Endothelial cell of umbilical vein (primary cell): Measurements from ENCODE around the gene SIGLEC8. TPM values are rescaled to one million over a fixed set of nuclear protein-coding genes. Genes with fewer than 3 reads are reported as not detected.

Source experiments
- Bru-seq: library from RNA; stranded (reverse); fragments of 400-500 nt; gene quantifications from one replicate; lab custom pipeline; 2021; lab: Mats Ljungman, UMichigan
- BruChase-seq, 2 experiments: library from RNA; stranded (reverse); fragments of 400-500 nt; gene quantifications; one replicate each; lab custom pipeline; 2021; lab: Mats Ljungman, UMichigan
- BruUV-seq: library from RNA; stranded (reverse); fragments of 400-500 nt; replicated peaks from 2 replicates; lab custom pipeline; 2021; lab: Mats Ljungman, UMichigan
- CTCF ChIA-PET: fragments of 300-600, 350-600 bp; sonication (Branson Sonifier 250); formaldehyde crosslinking; loops from one replicate; lab custom pipeline; 2021; ENCODE audit warnings: antibody characterized with exemption, inconsistent platforms; lab: Charles Lee
- POLR2A ChIA-PET: fragments of 300-600, 350-600 bp; sonication (Branson Sonifier 250); formaldehyde crosslinking; loops from one replicate; lab custom pipeline; 2021; ENCODE audit warnings: antibody characterized with exemption, inconsistent platforms; lab: Charles Lee
- DNase-seq: peaks from one replicate; pipeline ENCODE4 v3.0.0-alpha.2; 2011; ENCODE audit warnings: low read depth, low spot score
- FAIRE-seq: peaks from 2 replicates; lab custom pipeline; 2011; peaks lifted over from hg19 to GRCh38; lab: Jason Lieb, UNC
- H2AFZ ChIP-seq: 2 replicates; pipeline ENCODE4 v1.6.0; 2012; ENCODE audit warnings: low read depth, low read length, control low read depth, inconsistent platforms
- H3K27ac ChIP-seq: 2 replicates; pipeline ENCODE4 v1.5.1; 2011; ENCODE audit warnings: low read depth, mild to moderate bottlenecking, control low read depth, low read length, moderate library complexity; ENCODE audit not compliant: insufficient read depth
- H3K27me3 ChIP-seq, 2 experiments: 2 replicates each; pipeline versions ENCODE4 v1.6.0 to v1.6.1; 2011; ENCODE audit warnings: low read length in 2 of 2, mixed read lengths in 1 of 2; ENCODE audit not compliant: control insufficient read depth in 2 of 2, insufficient read depth in 2 of 2
- H3K36me3 ChIP-seq, 2 experiments: 2 replicates in 1 of 2; 3 replicates in 1 of 2; pipeline ENCODE4 v1.5.1; 2011; ENCODE audit warnings: low read length in 2 of 2, mild to moderate bottlenecking in 1 of 2, moderate library complexity in 1 of 2; ENCODE audit not compliant: control insufficient read depth in 2 of 2, insufficient read depth in 2 of 2; ENCODE audit errors: extremely low read depth in 1 of 2
- H3K4me1 ChIP-seq: 3 replicates; pipeline ENCODE4 v1.5.1; 2011; ENCODE audit warnings: mild to moderate bottlenecking, low read length; ENCODE audit not compliant: control insufficient read depth, insufficient read depth; ENCODE audit errors: extremely low read depth
- H3K4me2 ChIP-seq: 2 replicates; pipeline ENCODE4 v1.6.1; 2011; ENCODE audit warnings: low read length, control low read depth, mixed read lengths; ENCODE audit not compliant: insufficient read depth
- H3K4me3 ChIP-seq, 3 experiments: fragments of 200-600 bp in 1 of 3; sonication (generic), shearing (Covaris generic) in 1 of 3; replicated peaks in 1 of 3; 2 replicates each; pipeline ENCODE4 v1.5.1; 2011 to 2016; ENCODE audit warnings: control low read depth in 3 of 3, low read length in 3 of 3, mild to moderate bottlenecking in 2 of 3, inconsistent platforms in 1 of 3, low read depth in 1 of 3, moderate library complexity in 1 of 3; ENCODE audit not compliant: insufficient read depth in 1 of 3
- H3K79me2 ChIP-seq: 2 replicates; pipeline ENCODE4 v1.6.0; 2012; ENCODE audit warnings: low read length, inconsistent platforms; ENCODE audit not compliant: control insufficient read depth, insufficient read depth
- H3K9ac ChIP-seq: replicated peaks from 2 replicates; pipeline ENCODE3; 2011; ENCODE audit warnings: low read length, control low read depth; ENCODE audit not compliant: insufficient read depth; ENCODE audit errors: extremely low read depth
- H3K9me1 ChIP-seq: replicated peaks from 3 replicates; pipeline ENCODE4 v1.6.0; 2011; ENCODE audit warnings: mild to moderate bottlenecking, low read length; ENCODE audit not compliant: control insufficient read depth, insufficient read depth; ENCODE audit errors: extremely low read depth
- H3K9me3 ChIP-seq: replicated peaks from 2 replicates; pipeline ENCODE4 v1.5.1; 2012; ENCODE audit warnings: low read length, inconsistent platforms; ENCODE audit not compliant: control insufficient read depth, insufficient read depth
- H4K20me1 ChIP-seq: replicated peaks from 2 replicates; pipeline ENCODE3; 2011; ENCODE audit warnings: mild to moderate bottlenecking, low read length; ENCODE audit not compliant: control insufficient read depth, insufficient read depth; ENCODE audit errors: extremely low read depth
- CTCF ChIP-seq, 2 donors: IDR thresholded peaks; 1 replicate in 1 of 2; 2 replicates in 1 of 2; pipeline ENCODE4 v1.5.1; 2011; ENCODE audit warnings: low read length in 2 of 2, mild to moderate bottlenecking in 2 of 2, moderate library complexity in 2 of 2, control low read depth in 1 of 2, inconsistent platforms in 1 of 2, low read depth in 1 of 2; ENCODE audit not compliant: insufficient read depth in 1 of 2; ENCODE audit errors: extremely low read depth in 1 of 2
- FOS ChIP-seq: IDR thresholded peaks from 2 replicates; pipeline ENCODE4 v1.6.1; 2011; ENCODE audit warnings: mild to moderate bottlenecking, low read length, moderate library complexity, borderline replicate concordance; ENCODE audit not compliant: insufficient read depth
- JUN ChIP-seq: IDR thresholded peaks from 2 replicates; pipeline ENCODE4 v1.6.1; 2011; ENCODE audit warnings: borderline replicate concordance, low read depth; ENCODE audit not compliant: insufficient read length, insufficient read depth
- MAX ChIP-seq: IDR thresholded peaks from 2 replicates; pipeline ENCODE4 v1.6.1; 2011; ENCODE audit not compliant: insufficient read depth, insufficient read length
- dilution Hi-C: fragments of 300-500 bp; cut with MboI; formaldehyde crosslinking; loops from one replicate; pipeline ENCODE4 v1.15.0; 2019; ENCODE audit warnings: low sequenced_read_pairs; ENCODE audit not compliant: extremely low pct_ligation_motif_present
- intact Hi-C: fragments of 100-400 bp; cut with micrococcal nuclease; formaldehyde crosslinking; loops from one replicate; pipeline ENCODE4 v1.10.0; 2022
- long read RNA-seq: library from polyadenylated mRNA; stranded (forward); transcript quantifications from one replicate; pipeline ENCODE4 v2.0.0, GENCODE V29; 2021
- polyA minus RNA-seq, 3 experiments: library from RNA; depleted of rRNA, polyadenylated mRNA; stranded (reverse); fragments of >200 nt; gene quantifications; 1 replicate in 1 of 3; 2 replicates in 2 of 3; pipeline ENCODE4 v1.2.3, GENCODE V29; 2011
- polyA plus RNA-seq, 4 experiments: library from polyadenylated mRNA; depleted of rRNA in 3 of 4; stranded (reverse) in 3 of 4; unstranded in 1 of 4; fragments of >200 nt; gene quantifications; 2 replicates each; pipeline versions ENCODE4 v1.2.1 to v1.2.3, GENCODE V29; 2011 to 2012; ENCODE audit warnings: missing spikeins in 1 of 4
- total RNA-seq: library from RNA; stranded (reverse); gene quantifications from 2 replicates; pipeline ENCODE4 v1.2.3, GENCODE V29; 2021

SIGLEC8 gene
- not detected in 2 replicates for total RNA-seq
- not detected in 2 replicates for polyA plus RNA-seq
- not detected in 2 replicates for polyA plus RNA-seq (2011; cell fraction: cytosol; rRNA removed)
- polyA plus RNA-seq (2011; cell fraction: nucleus; rRNA removed): not detected in 2 replicates
- polyA plus RNA-seq (2012): not detected in 2 replicates
- not detected in 2 replicates for polyA minus RNA-seq
- polyA minus RNA-seq (2011; cell fraction: cytosol; rRNA and poly(A)+ RNA removed): not detected
- polyA minus RNA-seq (2011; cell fraction: nucleus; rRNA and poly(A)+ RNA removed): not detected in 2 replicates
- not detected for Bru-seq, nascent RNA
- BruChase-seq, experiment 1, labeled RNA remaining after a 6-hour chase: not detected
- not detected for BruChase-seq, experiment 2, labeled RNA remaining after a 2-hour chase
- long read RNA-seq: 0 reads

- DNase-seq (no peak), FAIRE-seq (no peak)
- POLR2A ChIA-PET: no interaction called here
- Histone ChIP-seq H3K36me3 (no peaks in the 10 kb centered on the region), H3K27ac (no peak within 1 kb of the TSS), H3K4me1 (no peaks in the 10 kb centered on the region), H3K9me1 (no peaks in the 10 kb centered on the region), H3K4me2 (no peak within 1 kb of the TSS), H3K79me2 (no peaks in the 10 kb centered on the region), H4K20me1 (no peaks in the 10 kb centered on the region), H3K4me3 (no peak within 1 kb of the TSS), H3K27me3 (no peaks in the 10 kb centered on the region), H3K9ac (no peak within 1 kb of the TSS), H2AFZ (no peak within 1 kb of the TSS), H3K9me3 (no peaks in the 10 kb centered on the region)
- intact Hi-C loops: no loop called here
- no peak for TF ChIP-seq MAX
- no peak for TF ChIP-seq JUN
- no peak for TF ChIP-seq FOS
- no peak for TF ChIP-seq CTCF (IDR thresholded peaks at IDR 0.05; ENCODE audit: extremely low read depth in 1 of 2, insufficient read depth in 1 of 2, low read depth in 1 of 2, low read length in 2 of 2)
- BruUV-seq: no TSS peak
- dilution Hi-C loops: no loop called here
- CTCF ChIA-PET: no interaction called here
These were observed at the start of gene SIGLEC8 for GRCh38 chr19:51458051-51458645. Gene SIGLEC8 (minus strand): TSS chr19:51458454. CDS start chr19:51458387, 67 bp downstream.
